BJ (cell line): ENCODE data around the gene DYTN. TPM values are rescaled to one million over a fixed set of nuclear protein-coding genes. Genes with fewer than 3 reads are reported as not detected.

Experiments used
- CTCF ChIA-PET: fragments of 350-600 bp; formaldehyde crosslinking; extraction: SDS; loops from one replicate; lab custom pipeline; 2021; ENCODE audit warnings: antibody characterized with exemption, inconsistent platforms; lab: Yijun Ruan, JAX
- POLR2A ChIA-PET: fragments of 300-600 bp; sonication (Branson Sonifier 250); formaldehyde crosslinking; extraction: SDS; loops from one replicate; lab custom pipeline; 2021; ENCODE audit warnings: antibody characterized with exemption; lab: Charles Lee
- DNase-seq: peaks from one replicate; pipeline ENCODE4 v3.0.0-alpha.2; 2011; ENCODE audit warnings: low read depth
- H3K27me3 ChIP-seq: 2 replicates; pipeline ENCODE4 v1.6.0; 2011; ENCODE audit warnings: low read length; ENCODE audit not compliant: control insufficient read depth, insufficient read depth
- H3K36me3 ChIP-seq: 2 replicates; pipeline ENCODE4 v1.5.1; 2011; ENCODE audit warnings: low read length; ENCODE audit not compliant: control insufficient read depth, insufficient read depth
- H3K4me3 ChIP-seq: 2 replicates; pipeline ENCODE4 v1.5.1; 2011; ENCODE audit warnings: low read depth, mild to moderate bottlenecking, control low read depth, low read length
- polyA plus RNA-seq: library from polyadenylated mRNA; depleted of rRNA; stranded (reverse); fragments of >200 nt; gene quantifications from 2 replicates; pipeline ENCODE4 v1.2.3, GENCODE V29; 2011
- TF ChIP-seq, protein P1 (sequence below): IDR thresholded peaks from 2 replicates; pipeline ENCODE4 v1.5.1; 2011; ENCODE audit warnings: low read depth, mild to moderate bottlenecking, control low read depth, inconsistent platforms, low read length, moderate library complexity; ENCODE audit not compliant: insufficient read depth

The DYTN gene
- polyA plus RNA-seq, 1 experiment = not detected

DNA sequence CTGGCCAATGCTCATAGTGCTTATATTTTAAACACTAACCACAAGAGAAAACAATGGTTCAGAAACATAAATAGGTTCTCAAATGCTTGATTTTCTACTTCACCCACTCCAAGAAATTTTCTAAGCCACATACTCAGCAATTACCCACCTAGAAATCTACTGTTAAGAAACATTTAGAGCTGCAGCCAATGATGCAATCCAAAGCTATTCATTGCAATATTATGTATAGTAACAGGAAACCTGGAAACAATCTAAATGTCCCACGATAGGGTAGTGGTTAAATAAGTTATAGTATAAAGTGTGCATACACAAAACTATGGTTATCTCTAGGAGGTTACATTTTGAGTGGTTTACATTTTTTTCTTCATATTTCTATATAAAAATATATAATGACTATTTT is 70.2 kb downstream of the DYTN start:
- H3K4me3 ChIP-seq = no peak overlapping the region
- POLR2A ChIA-PET = no interaction called here
- no peak for DNase-seq
- no peaks in the 10 kb centered on the region for H3K36me3 ChIP-seq
- no peaks in the 10 kb centered on the region for H3K27me3 ChIP-seq
- TF ChIP-seq, protein P1, sequence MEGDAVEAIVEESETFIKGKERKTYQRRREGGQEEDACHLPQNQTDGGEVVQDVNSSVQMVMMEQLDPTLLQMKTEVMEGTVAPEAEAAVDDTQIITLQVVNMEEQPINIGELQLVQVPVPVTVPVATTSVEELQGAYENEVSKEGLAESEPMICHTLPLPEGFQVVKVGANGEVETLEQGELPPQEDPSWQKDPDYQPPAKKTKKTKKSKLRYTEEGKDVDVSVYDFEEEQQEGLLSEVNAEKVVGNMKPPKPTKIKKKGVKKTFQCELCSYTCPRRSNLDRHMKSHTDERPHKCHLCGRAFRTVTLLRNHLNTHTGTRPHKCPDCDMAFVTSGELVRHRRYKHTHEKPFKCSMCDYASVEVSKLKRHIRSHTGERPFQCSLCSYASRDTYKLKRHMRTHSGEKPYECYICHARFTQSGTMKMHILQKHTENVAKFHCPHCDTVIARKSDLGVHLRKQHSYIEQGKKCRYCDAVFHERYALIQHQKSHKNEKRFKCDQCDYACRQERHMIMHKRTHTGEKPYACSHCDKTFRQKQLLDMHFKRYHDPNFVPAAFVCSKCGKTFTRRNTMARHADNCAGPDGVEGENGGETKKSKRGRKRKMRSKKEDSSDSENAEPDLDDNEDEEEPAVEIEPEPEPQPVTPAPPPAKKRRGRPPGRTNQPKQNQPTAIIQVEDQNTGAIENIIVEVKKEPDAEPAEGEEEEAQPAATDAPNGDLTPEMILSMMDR = no peak
- CTCF ChIA-PET = interaction anchor here (1.6 kb wide), 1 partner anchor 25 kb away, joined by 5 read pairs; no protein-coding TSS in a partner anchor

- Histone ChIP-seq H3K4me3 (no peak within 1 kb of the TSS), H3K27me3 (no peaks in the 10 kb centered on the region; the same call in 1 of the 2 replicates), H3K36me3 (no peaks in the 10 kb centered on the region)
- POLR2A ChIA-PET = no interaction called here
- DNase-seq = no peak
- CTCF ChIA-PET = no interaction called here
- TF ChIP-seq, protein P1 = no peak
Observed at GRCh38 chr2:206642075-206643025, 75.8 kb downstream of the DYTN start, which contains the start of gene FAM237A. Gene FAM237A, plus strand, starts transcription at chr2:206642487. Its CDS starts 1,750 bp downstream, at chr2:206644237.

- no peak overlapping the region for H3K4me3 ChIP-seq
- CTCF ChIA-PET = no interaction called here
- DNase-seq = no peak
- TF ChIP-seq, protein P1 = no peak
- POLR2A ChIA-PET = no interaction called here
- H3K27me3 ChIP-seq = no peaks in the 10 kb centered on the region; the same call in 1 of the 2 replicates
- H3K36me3 ChIP-seq = no peaks in the 10 kb centered on the region
Observed at GRCh38 chr2:206641226-206641625, 77.0 kb downstream of the DYTN start.

GRCh38 chr2:206639636-206640035 is 78.6 kb downstream of the DYTN start:
- Histone ChIP-seq H3K4me3 (no peak overlapping the region), H3K36me3 (no peaks in the 10 kb centered on the region), H3K27me3 (no peaks in the 10 kb centered on the region; the same call in 1 of the 2 replicates)
- ChIA-PET POLR2A (no interaction called here), CTCF (no interaction called here)
- TF ChIP-seq, protein P1 = no peak
- no peak for DNase-seq

DNA sequence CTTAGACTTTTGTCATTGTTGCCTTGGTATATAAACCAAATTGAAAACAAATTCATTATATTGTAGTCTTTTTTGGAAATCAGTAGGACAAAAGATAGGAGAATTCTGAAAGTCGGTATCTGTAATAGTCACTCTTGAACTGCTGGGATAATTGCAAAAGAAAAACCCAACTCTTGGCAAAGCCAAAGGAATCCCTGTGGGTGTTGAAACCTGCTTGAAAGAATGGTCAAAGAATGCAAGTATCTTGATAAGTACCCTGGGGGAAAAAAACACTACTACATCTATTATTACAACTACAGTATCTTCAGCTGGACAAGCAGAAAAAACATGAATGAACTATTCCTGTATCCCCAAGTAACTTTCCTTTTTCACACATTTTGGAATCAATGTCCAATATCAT is 83.2 kb downstream of the DYTN start:
- no peak for DNase-seq
- POLR2A ChIA-PET = no interaction called here
- no peaks in the 10 kb centered on the region for H3K27me3 ChIP-seq

More for the DNA sequence above, 83.2 kb downstream of the DYTN start:
- Histone ChIP-seq H3K36me3 (no peaks in the 10 kb centered on the region), H3K4me3 (no peak overlapping the region)
- CTCF ChIA-PET = no interaction called here
- TF ChIP-seq, protein P1 = no peak
